Keratinocyte (primary cell): ENCODE data around the gene PSMB10.

Experiments
- EZH2 ChIP-seq: IDR thresholded peaks from one replicate; pipeline ENCODE4 v1.6.1; 2012; ENCODE audit warnings: inconsistent platforms, mild to moderate bottlenecking, low read length, moderate library complexity
- TF ChIP-seq, protein P1 (sequence below), 3 experiments: IDR thresholded peaks in 1 of 3; conservative IDR thresholded peaks in 1 of 3; optimal IDR thresholded peaks in 1 of 3; 2 replicates in 2 of 3; 3 replicates in 1 of 3; pipeline versions ENCODE3 to v1.5.1; 2011; ENCODE audit warnings: low read length in 3 of 3, mild to moderate bottlenecking in 3 of 3, moderate library complexity in 2 of 3, control low read depth in 1 of 3, inconsistent platforms in 1 of 3; ENCODE audit not compliant: insufficient read depth in 2 of 3; ENCODE audit errors: extremely low read depth in 1 of 3

DNA sequence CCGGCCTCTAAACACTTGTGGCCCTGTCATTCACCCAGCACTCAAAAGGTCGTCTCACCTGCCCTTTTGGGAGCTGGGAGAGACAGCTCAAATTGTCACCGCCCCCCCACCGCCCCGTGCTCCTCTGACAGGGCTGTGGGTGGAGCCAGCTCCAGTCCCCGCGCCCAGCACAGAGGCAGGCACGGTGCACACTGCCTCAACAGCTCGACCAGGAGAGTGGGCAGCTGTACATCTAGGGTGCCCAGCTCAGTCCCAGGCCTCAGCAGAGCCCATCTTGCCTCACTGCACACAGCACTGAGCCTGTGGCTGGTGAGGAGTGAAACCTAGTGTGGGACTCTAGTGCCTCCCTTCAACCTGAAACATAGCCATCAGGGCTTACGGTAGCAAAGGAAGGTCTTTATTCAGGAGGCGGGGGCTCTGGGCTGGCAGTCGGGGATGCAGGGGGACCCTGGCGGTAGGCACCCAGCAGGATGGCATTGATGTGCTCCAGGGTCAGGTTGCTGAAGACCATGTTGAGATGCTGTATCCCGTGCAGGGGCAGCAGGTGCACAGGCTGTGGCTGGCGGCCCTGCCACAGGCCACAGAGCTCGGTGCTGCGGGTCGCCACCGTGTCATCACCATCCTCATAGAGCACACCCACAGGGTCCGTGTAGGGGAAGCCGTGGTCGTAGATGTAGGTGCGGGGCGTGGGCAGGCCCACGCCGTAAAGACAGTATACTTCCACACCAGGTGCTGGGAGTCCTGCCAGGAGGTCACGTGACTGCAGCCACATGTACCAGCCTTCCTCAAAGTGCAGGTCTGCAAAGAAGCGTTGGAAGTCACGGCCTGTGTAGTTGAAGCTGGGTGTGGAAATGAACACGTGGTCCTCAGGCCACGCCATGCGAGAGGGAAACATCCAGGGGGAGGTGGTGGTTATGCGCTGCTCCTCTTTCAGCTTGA lies 3.1 kb upstream of the PSMB10 start:
- TF ChIP-seq, protein P1, sequence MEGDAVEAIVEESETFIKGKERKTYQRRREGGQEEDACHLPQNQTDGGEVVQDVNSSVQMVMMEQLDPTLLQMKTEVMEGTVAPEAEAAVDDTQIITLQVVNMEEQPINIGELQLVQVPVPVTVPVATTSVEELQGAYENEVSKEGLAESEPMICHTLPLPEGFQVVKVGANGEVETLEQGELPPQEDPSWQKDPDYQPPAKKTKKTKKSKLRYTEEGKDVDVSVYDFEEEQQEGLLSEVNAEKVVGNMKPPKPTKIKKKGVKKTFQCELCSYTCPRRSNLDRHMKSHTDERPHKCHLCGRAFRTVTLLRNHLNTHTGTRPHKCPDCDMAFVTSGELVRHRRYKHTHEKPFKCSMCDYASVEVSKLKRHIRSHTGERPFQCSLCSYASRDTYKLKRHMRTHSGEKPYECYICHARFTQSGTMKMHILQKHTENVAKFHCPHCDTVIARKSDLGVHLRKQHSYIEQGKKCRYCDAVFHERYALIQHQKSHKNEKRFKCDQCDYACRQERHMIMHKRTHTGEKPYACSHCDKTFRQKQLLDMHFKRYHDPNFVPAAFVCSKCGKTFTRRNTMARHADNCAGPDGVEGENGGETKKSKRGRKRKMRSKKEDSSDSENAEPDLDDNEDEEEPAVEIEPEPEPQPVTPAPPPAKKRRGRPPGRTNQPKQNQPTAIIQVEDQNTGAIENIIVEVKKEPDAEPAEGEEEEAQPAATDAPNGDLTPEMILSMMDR (optimal IDR thresholded peaks at IDR 0.05 in 1 of 3, IDR thresholded peaks at IDR 0.05 in 1 of 3, conservative IDR thresholded peaks at IDR 0.05 in 1 of 3; ENCODE audit: extremely low read depth in 1 of 3, insufficient read depth in 2 of 3, low read length in 3 of 3), result no peak
- TF ChIP-seq EZH2, result no peak
